Motor neuron (in vitro differentiated cells): ENCODE measurements around the gene PTPRF. TPM values are rescaled to one million over a fixed set of nuclear protein-coding genes. Genes with fewer than 3 reads are reported as not detected.
A peak's percentile ranks its signal among the peaks of the same experiment; 100 is the strongest.

Experiments used
- ATAC-seq, 8 experiments: fragments of 200-7000 bp; cut with Tn5 transposase; replicated peaks in 6 of 8; 2 replicates each; pipeline ENCODE4 v1.8.0; 2021; ENCODE audit warnings: mild to moderate bottlenecking in 8 of 8, moderate library complexity in 8 of 8
- H3K27ac ChIP-seq, 2 donors: fragments of 250-450 bp; sonication (Bioruptor Pico); 2 replicates each; pipeline ENCODE4 v1.9.0; 2021; ENCODE audit warnings: antibody characterized with exemption in 2 of 2, mild to moderate bottlenecking in 2 of 2, moderate library complexity in 1 of 2
- H3K4me1 ChIP-seq, 2 donors: fragments of 250-450 bp; sonication (Bioruptor Pico); replicated peaks in 1 of 2; 2 replicates each; pipeline ENCODE4 v1.6.1; 2021; ENCODE audit warnings: antibody characterized with exemption in 2 of 2, mild to moderate bottlenecking in 2 of 2, moderate library complexity in 1 of 2
- H3K4me3 ChIP-seq, 5 donors: fragments of 250-450 bp; sonication (Bioruptor Pico); 2 replicates each; pipeline ENCODE4 v1.9.0; 2021; ENCODE audit warnings: antibody characterized with exemption in 5 of 5, mild to moderate bottlenecking in 5 of 5, moderate library complexity in 4 of 5
- WGBS, 10 experiments: fragments of 450-650 bp; shearing (Covaris generic); methylation state at CpG; one replicate each; pipeline ENCODE4 v1.0.0; 2022; 5-methylcytosine and 5-hydroxymethylcytosine counted together
- in situ Hi-C, 9 experiments: fragments of 400-800 bp; cut with MboI; loops; one replicate each; pipeline ENCODE4 v1.15.0; 2021; ENCODE audit warnings: low sequenced_read_pairs in 9 of 9, low pct_unique_long_range_greater_than_20kb in 2 of 9; ENCODE audit not compliant: unreplicated experiment in 9 of 9
- total RNA-seq, 8 experiments: library from RNA; unstranded; fragments of 300-600 nt; gene quantifications; 2 replicates each; pipeline versions ENCODE4 v1.2.3 to v1.2.4, GENCODE V29; 2022

The PTPRF gene
- total RNA-seq, 8 experiments from 2014 or later, result 7.8 to 119 (median 74.7) TPM

DNA sequence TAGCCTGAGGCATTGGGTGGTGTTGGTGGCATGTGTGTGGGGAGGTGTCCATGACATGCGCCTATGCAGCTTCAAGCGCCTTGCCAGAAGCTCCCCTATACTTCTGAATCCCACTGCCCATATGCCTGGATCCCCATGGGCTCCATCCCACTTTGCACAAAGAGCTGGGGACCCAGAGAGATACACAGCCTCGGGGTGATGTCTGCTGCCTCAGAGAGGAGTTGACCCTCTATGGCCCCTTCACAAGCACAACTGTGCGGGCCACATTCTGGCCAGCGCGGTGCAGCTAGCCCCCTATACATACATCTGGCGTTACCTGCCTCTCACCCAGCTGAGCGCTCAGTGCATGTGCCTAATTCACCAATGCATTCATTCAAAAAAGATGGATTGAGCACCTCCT is 9.6 kb upstream of the PTPRF start:
- WGBS, 10 experiments, result 64 to 100% (median 92%) methylated on average over 1 to 7 of the region's 8 CpGs; no CpG with 5 or more reads in 1 of the 10 experiments
- in situ Hi-C loops, result no loop called here
- Histone ChIP-seq H3K27ac (no peak overlapping the region), H3K4me1 (peaks cover 3 to 11% of the 10 kb centered on the region in 2 donors), H3K4me3 (no peak overlapping the region)
- peak in 1 of 8 experiments; percentile 14 for ATAC-seq

DNA sequence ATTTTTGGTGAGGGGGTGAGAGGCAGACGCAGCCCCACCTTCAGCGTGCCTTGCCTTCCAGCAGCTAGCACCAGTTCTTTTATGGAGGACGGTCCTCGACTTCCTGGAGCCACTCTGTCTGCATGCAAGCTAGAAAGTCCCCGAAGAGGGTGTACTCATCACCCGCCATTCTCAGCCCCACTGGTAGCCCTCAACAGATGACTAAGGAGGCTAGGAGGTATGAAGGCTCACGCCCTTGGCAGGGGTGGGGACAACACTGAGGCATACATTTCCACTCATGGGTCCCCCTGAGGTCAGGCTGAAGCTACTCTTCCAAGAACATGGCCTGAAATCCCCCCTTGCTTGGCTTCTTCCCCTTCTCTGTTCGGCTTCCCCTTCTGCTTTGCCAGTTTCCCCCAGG is 8.9 kb upstream of the PTPRF start:
- 54 to 100% (median 72%) methylated on average over 1 to 6 of the region's 8 CpGs; no CpG with 5 or more reads in 1 of the 10 experiments for WGBS, 10 experiments
- Histone ChIP-seq H3K4me1 (peaks cover 3 to 11% of the 10 kb centered on the region in 2 donors), H3K4me3 (no peak overlapping the region), H3K27ac (no peak overlapping the region)
- in situ Hi-C loops, result no loop called here
- peak in 1 of 8 experiments; percentile 6 for ATAC-seq

DNA sequence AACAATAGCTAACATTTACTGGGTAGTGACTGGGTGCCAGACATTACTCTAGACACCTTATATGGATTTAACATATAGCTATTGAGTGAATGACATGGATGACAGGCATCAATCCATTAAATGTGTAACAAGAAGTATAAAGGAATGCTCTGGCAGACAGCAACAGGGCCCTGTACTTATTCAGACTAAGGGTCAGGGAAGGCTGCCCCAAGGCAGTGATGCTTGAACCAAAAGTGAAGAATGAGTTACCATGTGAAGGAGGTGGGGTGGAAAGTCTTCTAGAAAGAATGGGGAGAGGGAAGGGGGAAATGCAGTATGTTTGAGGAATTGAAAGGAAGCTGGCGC is 8.3 kb upstream of the PTPRF start:
- ATAC-seq, result no peak
- Histone ChIP-seq H3K27ac (no peak overlapping the region), H3K4me3 (no peak overlapping the region), H3K4me1 (peaks cover 3 to 11% of the 10 kb centered on the region in 2 donors)
- 82 to 100% (median 85%) methylated on average over 1 of the region's 1 CpG; no CpG with 5 or more reads in 6 of the 10 experiments for WGBS, 10 experiments
- in situ Hi-C loops, result no loop called here

DNA sequence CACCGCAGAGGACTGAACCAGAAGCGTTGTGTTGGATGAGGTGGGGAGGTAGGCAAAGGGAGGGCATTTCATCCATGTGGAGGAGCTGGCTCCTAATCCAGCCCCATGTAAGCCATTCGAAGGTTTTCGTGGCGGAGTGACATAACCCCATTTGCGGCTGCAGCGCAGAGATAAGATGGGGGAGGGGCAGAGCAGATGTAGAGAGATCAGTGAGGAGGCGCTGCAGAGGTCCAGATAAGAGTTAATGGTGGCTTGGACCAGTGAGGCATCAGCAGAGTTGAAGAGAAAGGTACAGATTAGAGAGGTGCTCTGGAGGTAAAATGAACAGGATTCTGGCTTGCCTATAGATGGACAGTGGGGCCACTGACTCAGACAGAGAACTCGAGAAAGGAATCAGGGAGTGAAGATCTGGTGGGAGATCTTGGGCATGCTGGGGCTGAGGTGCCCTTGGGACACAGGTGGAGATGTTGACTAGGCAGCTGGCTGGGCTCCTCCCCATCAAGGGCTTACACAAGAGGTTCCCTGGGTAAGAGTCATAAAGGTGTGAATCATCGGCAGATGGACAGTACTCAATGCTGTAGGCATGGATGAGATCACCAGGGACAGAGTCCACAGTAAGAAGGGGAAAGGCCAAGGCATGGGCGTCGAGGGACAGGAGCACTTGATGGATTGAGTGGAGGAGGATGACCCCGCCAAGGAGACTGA is 7.8 kb upstream of the PTPRF start:
- no peak overlapping the region for H3K27ac ChIP-seq
- peak in 7 of 8 experiments; percentile 29 to 89 (median 59) for ATAC-seq
- no peak overlapping the region for H3K4me3 ChIP-seq
- in situ Hi-C loops, result no loop called here
- 42 to 83% (median 79%) methylated on average over 2 to 11 of the region's 13 CpGs; no CpG with 5 or more reads in 1 of the 10 experiments for WGBS, 10 experiments
- peaks cover 3 to 11% of the 10 kb centered on the region in 2 donors for H3K4me1 ChIP-seq

DNA sequence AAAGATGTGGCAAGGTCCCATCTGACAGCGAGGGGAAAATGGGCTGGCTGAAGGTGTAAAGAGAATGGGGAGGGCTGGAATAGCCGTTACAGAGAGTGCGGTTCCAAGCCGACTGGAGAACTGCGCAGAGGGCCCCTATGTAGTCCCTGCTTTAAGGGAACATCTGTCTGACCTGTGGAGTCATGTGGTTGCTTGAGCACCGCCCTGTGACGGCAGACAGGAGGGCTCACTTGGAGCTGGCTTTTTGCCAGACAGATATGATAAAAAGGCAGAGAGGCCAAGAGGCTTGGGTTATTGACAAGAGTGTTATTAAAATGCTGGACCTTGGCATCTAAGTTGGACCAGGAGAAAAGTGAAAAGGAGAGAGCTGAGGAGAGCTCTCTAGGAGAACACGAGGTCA is 5.9 kb upstream of the PTPRF start:
- 20 to 94% (median 70%) methylated on average over 1 to 8 of the region's 8 CpGs; no CpG with 5 or more reads in 1 of the 10 experiments for WGBS, 10 experiments
- in situ Hi-C loops, result loop anchor here in 5 of 9 experiments (25.0 kb wide), 2 partner anchors 212 to 412 kb away; partner anchors contain the start of genes ARTN (in 4 of the 5) and IPO13 (in 4 of the 5)
- no peak for ATAC-seq
- H3K4me3 ChIP-seq, result no peak overlapping the region
- no peak overlapping the region for H3K27ac ChIP-seq
- H3K4me1 ChIP-seq, result peaks cover 6 to 13% of the 10 kb centered on the region in 2 donors

DNA sequence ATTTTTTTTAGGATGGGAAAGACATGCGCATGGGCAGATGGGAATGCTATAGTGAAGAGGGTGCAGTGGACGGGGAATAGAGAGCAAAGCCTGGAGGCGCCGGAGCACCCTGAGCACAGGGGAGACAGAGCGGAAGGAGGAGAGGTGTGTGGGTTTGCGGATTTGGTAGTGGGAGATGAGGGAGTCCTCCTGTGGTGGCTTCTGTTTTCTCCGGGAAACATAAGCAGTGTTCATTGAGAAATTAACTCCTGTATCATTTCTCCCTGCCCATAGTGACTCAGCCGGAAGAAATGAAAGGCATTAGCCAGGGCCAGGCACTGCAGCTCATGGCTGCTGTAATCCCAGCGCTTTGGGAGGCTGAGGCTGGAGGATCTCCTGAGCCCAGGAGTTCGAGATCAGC is 4.7 kb upstream of the PTPRF start:
- in situ Hi-C loops, result loop anchor here in 5 of 9 experiments (25.0 kb wide), 2 partner anchors 211 to 411 kb away; partner anchors contain the start of genes ARTN (in 4 of the 5) and IPO13 (in 4 of the 5)

DNA sequence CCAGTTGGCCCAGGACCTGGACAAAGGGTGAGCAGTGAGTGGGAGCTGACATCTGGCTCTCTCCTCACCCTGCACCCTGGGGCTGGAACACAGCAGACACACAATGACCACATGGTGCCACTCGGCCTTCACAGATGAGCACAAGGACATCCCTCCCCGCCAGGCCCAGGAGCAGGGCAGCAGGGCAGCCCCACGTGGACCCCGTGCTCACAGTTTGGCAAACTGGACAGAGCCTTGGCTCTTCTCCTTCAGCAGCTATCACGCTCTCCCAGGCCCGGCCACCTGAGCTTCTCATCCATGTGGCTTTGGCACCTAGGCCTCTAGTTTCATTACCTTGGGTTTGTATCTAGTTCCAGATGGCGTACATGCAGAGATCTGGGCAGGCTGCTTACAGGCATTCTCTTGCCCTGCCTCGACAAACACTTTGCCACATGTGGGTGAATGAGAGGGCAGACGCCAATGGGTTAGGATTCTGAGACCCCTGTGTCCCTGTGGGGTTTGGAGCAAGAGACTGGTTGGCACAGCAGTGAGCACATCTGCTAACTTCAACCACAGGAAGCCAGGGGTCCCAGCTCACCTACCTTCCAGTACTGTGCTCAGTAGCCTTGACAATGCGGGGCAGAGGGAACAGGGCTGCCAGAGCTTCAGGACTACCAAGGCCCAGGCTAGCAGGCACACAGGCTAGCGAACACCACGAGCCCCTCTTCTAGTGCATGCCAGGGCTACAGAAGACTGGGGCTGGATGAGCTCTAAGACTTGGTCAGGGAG is 3.4 kb upstream of the PTPRF start:
- H3K27ac ChIP-seq, result no peak overlapping the region
- H3K4me1 ChIP-seq, result peaks cover 15% of the 10 kb centered on the region in 2 donors
- in situ Hi-C loops, result loop anchor here in 5 of 9 experiments (25.0 kb wide), 2 partner anchors 210 to 410 kb away; partner anchors contain the start of genes ARTN (in 4 of the 5) and IPO13 (in 4 of the 5)
- ATAC-seq, result no peak
- H3K4me3 ChIP-seq, result no peak overlapping the region
- 60 to 89% (median 74%) methylated on average over 1 to 10 of the region's 12 CpGs; no CpG with 5 or more reads in 3 of the 10 experiments for WGBS, 10 experiments

More for the DNA sequence above, 4.7 kb upstream of the PTPRF start:
- WGBS, 10 experiments, result 25 to 81% (median 69%) methylated on average over 2 to 8 of the region's 10 CpGs; no CpG with 5 or more reads in 2 of the 10 experiments
- ATAC-seq, result peak in 3 of 8 experiments; percentile 9 to 51 (median 34)
- Histone ChIP-seq H3K4me3 (no peak overlapping the region), H3K27ac (no peak overlapping the region), H3K4me1 (peaks cover 12 to 13% of the 10 kb centered on the region in 2 donors)

DNA sequence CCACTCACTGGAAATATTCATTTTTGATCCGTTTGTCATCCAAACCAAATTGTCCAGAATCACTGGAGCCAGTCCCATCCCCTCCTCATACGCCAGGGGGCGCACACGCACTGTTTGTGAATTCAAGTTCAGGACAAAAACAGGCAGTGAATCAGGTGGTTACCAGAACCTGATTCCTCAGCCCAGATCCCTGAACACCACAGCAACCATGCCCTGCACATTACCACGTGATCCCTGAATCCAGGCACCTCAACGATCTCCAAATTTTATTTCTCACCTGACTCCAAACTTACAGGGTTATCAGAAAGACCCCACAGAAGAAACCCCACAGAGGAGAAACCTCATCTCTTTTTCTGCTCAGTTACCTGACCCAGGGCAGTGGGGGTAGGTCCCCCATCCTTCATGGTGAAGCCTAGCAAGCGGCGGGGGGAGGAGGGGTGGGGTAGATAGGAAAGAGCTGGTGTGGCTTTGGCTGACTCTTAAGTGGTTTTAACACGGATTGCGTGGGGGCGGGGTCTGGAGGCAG is 1.4 kb upstream of the PTPRF start:
- in situ Hi-C loops, result loop anchor here in 5 of 9 experiments (25.0 kb wide), 2 partner anchors 208 to 408 kb away; partner anchors contain the start of genes ARTN (in 4 of the 5) and IPO13 (in 4 of the 5)
- 0 to 4% (median 0%) methylated on average over 1 to 6 of the region's 11 CpGs; no CpG with 5 or more reads in 1 of the 10 experiments for WGBS, 10 experiments
- peak; percentile 27 to 68 (median 46) for ATAC-seq
- peaks cover 27 to 31% of the 10 kb centered on the region in 2 donors for H3K4me1 ChIP-seq
- peak overlapping the region in 1 of 5 donors; percentile 0 for H3K4me3 ChIP-seq
- no peak overlapping the region for H3K27ac ChIP-seq

DNA sequence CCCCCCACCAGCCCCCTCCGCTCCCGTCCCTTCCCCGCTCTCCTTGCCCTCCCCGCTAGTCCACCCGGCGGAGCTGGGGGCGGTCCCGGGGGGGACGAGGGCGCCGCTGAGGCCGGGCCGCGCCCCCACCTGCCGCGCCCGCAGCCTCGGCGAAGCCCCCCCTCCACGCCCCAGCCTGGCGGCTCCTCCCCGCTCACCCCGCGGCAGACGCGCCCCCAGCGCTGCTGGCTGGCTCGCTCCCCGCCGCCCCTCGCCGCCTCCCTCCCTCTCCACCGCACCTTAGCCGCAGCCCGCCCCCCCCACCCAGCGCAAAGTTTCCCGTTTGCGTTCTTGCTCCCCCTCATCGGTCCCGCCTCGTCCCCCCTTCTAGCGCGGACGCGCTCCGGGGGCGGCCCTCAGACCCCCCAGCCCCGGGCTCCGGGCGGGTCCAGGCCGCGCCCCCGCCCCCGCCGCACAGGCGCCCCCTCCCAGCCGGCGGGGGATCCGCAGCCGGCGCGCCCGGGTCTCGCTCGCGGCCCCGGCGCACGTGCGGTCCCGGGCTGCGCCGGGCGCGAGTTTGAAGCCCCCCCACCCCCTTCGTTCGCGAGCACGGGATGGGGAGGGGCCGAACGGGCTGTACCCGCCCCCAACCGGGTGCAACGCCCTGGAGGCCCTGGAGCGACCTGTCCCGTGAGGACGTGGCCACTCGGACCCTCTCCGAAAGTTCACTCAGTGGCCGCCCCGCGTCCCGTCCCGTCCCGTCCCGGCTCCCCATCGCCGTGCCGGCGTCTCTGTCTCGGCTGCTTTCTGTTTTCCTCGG is 623 bp downstream of the PTPRF start:
- in situ Hi-C loops, result loop anchor here in 5 of 9 experiments (25.0 kb wide), 2 partner anchors 206 to 406 kb away; partner anchors contain the start of genes ARTN (in 4 of the 5) and IPO13 (in 4 of the 5)
- Histone ChIP-seq H3K4me1 (peaks cover 27 to 31% of the 10 kb centered on the region in 2 donors), H3K27ac (peak overlapping the region; percentile 61 to 73), H3K4me3 (peak overlapping the region; percentile 60 to 87 (median 78))
- 0 to 20% (median 1%) methylated on average over 2 to 13 of the region's 102 CpGs; no CpG with 5 or more reads in 4 of the 10 experiments for WGBS, 10 experiments
- peak; percentile 20 to 73 (median 60) for ATAC-seq

DNA sequence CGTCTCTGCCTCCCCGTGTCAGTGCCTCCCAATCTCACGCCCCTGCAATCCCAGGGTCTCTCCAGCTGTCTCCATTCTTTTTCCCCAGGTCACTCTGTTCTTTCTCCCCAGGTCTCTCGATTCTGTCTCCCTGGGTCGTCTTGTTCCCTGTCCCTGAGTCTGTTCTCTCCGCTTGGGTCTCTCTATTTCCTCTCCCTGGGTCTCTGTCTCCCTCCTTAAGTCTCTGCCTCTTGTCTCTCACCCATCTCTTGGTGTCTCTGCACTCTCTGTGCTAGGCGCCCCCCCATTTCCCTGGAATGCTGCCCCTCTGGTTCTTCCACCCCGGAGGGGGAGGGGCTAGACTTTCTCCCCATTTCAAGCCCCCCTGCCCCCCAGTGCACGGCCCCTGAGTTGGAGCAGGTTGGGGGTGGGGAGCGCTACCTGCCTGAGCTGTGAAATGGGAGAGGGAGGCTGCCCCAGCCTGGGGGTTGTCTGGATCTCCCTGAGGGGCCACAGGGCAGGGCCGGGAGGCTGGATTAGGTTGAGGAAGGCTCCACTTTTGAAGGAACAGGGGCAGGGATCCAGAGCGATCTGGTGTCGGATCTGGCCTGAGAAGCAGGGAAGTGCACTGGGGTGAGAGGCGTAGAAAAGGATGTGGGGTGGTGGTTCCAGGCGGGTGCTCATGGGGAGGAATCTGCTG is 1.4 kb downstream of the PTPRF start:
- 0 to 50% (median 10%) methylated on average over 2 to 9 of the region's 15 CpGs; no CpG with 5 or more reads in 3 of the 10 experiments for WGBS, 10 experiments
- Histone ChIP-seq H3K27ac (peak overlapping the region in 1 of 2 donors; percentile 7), H3K4me1 (peaks cover 27 to 31% of the 10 kb centered on the region in 2 donors), H3K4me3 (peak overlapping the region; percentile 60 to 87 (median 78))
- in situ Hi-C loops, result loop anchor here in 5 of 9 experiments (25.0 kb wide), 2 partner anchors 205 to 405 kb away; partner anchors contain the start of genes ARTN (in 4 of the 5) and IPO13 (in 4 of the 5)
- peak in 1 of 8 experiments; percentile 3 for ATAC-seq

DNA sequence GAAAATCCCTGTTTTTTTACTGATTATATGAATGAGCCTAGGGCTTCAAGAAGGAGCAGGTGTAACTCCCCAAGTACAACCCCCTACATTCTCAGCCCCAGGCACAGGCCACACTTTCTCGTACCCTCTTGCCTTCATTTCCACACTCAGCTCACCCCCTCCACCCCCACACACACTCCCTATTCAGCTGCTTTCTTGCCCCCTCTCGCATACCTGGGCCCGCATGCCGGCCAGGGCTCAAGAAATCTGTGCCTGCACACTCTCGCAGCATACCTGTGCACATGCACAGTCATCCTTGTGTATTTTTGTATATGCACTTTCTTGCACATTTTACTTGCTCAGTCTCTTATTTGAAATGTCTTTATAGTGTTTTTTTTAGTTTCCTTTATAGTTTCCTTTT is 2.0 kb downstream of the PTPRF start:
- in situ Hi-C loops, result loop anchor here in 5 of 9 experiments (25.0 kb wide), 2 partner anchors 205 to 405 kb away; partner anchors contain the start of genes ARTN (in 4 of the 5) and IPO13 (in 4 of the 5)
- H3K4me1 ChIP-seq, result peaks cover 27 to 31% of the 10 kb centered on the region in 2 donors
- no peak for ATAC-seq
- 48 to 100% (median 81%) methylated on average over 1 to 4 of the region's 5 CpGs; no CpG with 5 or more reads in 1 of the 10 experiments for WGBS, 10 experiments
- H3K4me3 ChIP-seq, result peak overlapping the region; percentile 60 to 87 (median 78)
- no peak overlapping the region for H3K27ac ChIP-seq
